Measurements from ENCODE around the gene PDSS2.
"Not testable (repeated sequence)": the region's sequence is repeated elsewhere in the genome, so short reads cannot be mapped to it uniquely, and the experiment has no call there.

PDSS2 gene

GRCh38 chr6:107185391-107185970 is 273.9 kb downstream of the PDSS2 start:
- no peak overlapping the region for H3K4me3 ChIP-seq (ENCODE audit: low read length)
- TF ChIP-seq, protein P1, sequence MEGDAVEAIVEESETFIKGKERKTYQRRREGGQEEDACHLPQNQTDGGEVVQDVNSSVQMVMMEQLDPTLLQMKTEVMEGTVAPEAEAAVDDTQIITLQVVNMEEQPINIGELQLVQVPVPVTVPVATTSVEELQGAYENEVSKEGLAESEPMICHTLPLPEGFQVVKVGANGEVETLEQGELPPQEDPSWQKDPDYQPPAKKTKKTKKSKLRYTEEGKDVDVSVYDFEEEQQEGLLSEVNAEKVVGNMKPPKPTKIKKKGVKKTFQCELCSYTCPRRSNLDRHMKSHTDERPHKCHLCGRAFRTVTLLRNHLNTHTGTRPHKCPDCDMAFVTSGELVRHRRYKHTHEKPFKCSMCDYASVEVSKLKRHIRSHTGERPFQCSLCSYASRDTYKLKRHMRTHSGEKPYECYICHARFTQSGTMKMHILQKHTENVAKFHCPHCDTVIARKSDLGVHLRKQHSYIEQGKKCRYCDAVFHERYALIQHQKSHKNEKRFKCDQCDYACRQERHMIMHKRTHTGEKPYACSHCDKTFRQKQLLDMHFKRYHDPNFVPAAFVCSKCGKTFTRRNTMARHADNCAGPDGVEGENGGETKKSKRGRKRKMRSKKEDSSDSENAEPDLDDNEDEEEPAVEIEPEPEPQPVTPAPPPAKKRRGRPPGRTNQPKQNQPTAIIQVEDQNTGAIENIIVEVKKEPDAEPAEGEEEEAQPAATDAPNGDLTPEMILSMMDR (IDR thresholded peaks at IDR 0.05; ENCODE audit: insufficient read depth, low read depth, low read length, missing control alignments), result peak; percentile 66
- DNase-seq (ENCODE audit: low read depth), result peak; percentile 54

DNA sequence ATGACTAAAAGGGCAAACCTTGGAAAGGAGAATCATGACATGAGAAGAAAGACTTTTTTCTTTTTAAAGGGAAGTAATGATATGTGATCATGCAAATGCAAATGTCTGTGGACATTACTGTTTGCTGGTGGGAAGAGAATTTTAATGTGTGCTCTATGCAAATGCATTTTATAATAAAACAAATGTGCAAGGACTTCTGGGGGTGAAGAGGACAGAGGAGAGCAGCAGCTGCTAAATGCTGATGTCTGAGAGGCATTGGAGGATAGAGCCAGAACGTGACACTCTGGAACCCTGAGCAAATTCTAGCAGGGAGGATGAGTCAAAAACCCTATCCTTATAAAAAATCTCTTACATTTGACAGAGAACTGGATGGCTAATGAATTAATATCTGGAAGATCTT is 274.9 kb downstream of the PDSS2 start:
- no peak overlapping the region for H3K4me3 ChIP-seq (ENCODE audit: low read length)
- no peak for DNase-seq (ENCODE audit: low read depth)
- TF ChIP-seq, protein P1 (IDR thresholded peaks at IDR 0.05; ENCODE audit: insufficient read depth, low read depth, low read length, missing control alignments), result no peak

GRCh38 chr6:107180099-107180498 is 279.3 kb downstream of the PDSS2 start:
- H3K4me3 ChIP-seq (ENCODE audit: low read length), result no peak overlapping the region
- no peak for DNase-seq (ENCODE audit: low read depth)
- TF ChIP-seq, protein P1 (IDR thresholded peaks at IDR 0.05; ENCODE audit: insufficient read depth, low read depth, low read length, missing control alignments), result no peak

DNA sequence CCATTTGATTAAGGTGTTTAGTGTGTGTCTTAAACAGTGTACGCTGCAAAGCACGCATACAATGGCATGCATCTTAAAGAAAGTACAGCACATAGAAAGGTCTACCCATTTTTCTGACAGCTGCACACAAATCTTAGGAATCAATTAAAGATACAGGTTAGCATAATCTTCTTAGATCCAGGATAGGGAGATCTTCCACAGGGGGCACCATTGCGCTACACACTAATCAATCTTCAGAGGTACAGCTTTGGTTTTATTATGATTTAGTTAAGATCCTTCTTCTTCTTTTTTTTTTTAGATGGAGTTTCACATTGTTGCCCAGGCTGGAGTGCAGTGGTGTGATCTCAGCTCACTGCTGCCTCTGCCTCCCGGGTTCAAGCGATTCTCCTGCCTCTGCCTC is 280.4 kb downstream of the PDSS2 start:
- H3K4me3 ChIP-seq (ENCODE audit: low read length), result no peak overlapping the region
- TF ChIP-seq, protein P1 (IDR thresholded peaks at IDR 0.05; ENCODE audit: insufficient read depth, low read depth, low read length, missing control alignments), result peak; percentile 40
- DNase-seq (ENCODE audit: low read depth), result peak; percentile 39

DNA sequence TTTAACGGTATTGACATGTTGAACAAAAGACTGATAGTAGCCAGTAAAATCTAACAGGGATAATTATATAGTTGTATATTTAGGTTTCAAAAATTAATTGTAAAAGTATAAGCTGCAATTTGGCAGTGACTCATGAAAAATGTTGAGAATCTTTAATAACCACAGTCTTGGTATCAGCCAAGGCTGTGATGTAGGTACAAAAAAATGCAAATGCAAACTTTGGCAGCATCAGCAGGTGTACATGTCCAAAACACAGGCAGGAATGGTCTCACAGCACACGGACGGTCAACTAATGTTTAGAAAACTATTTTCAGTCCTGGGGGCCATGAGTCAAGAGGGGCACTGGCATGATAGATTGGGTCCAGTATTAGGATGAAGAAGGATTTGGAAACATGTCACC is 285.6 kb downstream of the PDSS2 start:
- H3K4me3 ChIP-seq (ENCODE audit: low read length), result no peak overlapping the region
- TF ChIP-seq, protein P1 (IDR thresholded peaks at IDR 0.05; ENCODE audit: insufficient read depth, low read depth, low read length, missing control alignments), result no peak
- DNase-seq (ENCODE audit: low read depth), result peak; percentile 21

DNA sequence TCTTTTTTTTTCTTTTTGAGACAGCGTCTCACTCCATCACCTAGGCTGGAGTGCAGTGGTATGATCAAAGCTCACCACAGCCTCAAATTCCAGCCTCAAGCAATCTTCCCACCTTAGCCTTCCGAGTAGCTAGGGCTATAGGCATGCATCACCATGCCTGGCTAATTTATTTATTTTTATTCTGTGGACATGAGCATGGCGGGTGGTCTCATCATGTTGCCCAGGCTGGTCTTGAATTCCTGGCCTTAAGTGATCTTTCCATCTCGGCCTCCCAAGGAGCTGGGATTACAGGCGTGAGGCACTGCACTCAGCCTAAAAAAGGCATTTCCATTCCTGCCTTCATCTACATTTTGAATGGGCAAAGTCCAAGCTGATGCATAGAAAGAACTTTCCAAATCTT is 287.9 kb downstream of the PDSS2 start:
- TF ChIP-seq, protein P1 (IDR thresholded peaks at IDR 0.05; ENCODE audit: insufficient read depth, low read depth, low read length, missing control alignments), result no peak
- DNase-seq (ENCODE audit: low read depth), result no peak
- H3K4me3 ChIP-seq (ENCODE audit: low read length), result no peak overlapping the region

GRCh38 chr6:107164299-107164698 is 295.1 kb downstream of the PDSS2 start:
- DNase-seq (ENCODE audit: low read depth); H3K4me3 ChIP-seq (ENCODE audit: low read length): not testable (repeated sequence)

Measured in epithelial cell of esophagus (primary cell).